Uterus (tissue), 2 donors: Measurements from ENCODE around the gene CHMP4A.

Source experiments
- POLR2A ChIP-seq, 2 donors: fragments of 450-650 bp; IDR thresholded peaks; one replicate each; pipeline ENCODE4 v1.6.1; 2016; ENCODE audit warnings: antibody characterized with exemption in 2 of 2, mild to moderate bottlenecking in 1 of 2, moderate library complexity in 1 of 2
- TF ChIP-seq, protein P1 (sequence below), 4 experiments: fragments of 200-600 bp in 2 of 4; fragments of 450-650 bp in 2 of 4; sonication (generic) in 2 of 4; IDR thresholded peaks; one replicate each; pipeline ENCODE4 v1.5.1; 2016 to 2019; ENCODE audit warnings: antibody characterized with exemption in 4 of 4, mild to moderate bottlenecking in 2 of 4, moderate library complexity in 1 of 4

DNA sequence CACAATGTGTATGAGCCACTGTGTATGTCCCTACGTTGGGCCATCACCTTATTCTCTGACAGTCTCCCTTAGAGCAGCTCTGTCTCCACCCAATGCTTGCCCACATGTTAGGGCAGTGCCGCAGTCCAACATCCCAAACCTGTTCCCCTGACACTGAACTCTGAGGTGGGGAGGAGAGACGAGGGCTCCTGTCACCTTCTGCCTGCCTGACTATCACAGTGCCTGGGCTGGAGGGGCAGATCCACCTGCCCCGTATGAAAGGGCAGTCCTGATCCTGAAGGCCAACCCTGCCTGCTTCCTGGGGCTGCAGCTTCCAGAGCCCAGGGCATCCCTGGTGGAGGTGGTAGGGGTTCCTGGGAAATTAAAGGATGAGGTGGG lies 47.5 kb upstream of the CHMP4A start:
- TF ChIP-seq, protein P1, sequence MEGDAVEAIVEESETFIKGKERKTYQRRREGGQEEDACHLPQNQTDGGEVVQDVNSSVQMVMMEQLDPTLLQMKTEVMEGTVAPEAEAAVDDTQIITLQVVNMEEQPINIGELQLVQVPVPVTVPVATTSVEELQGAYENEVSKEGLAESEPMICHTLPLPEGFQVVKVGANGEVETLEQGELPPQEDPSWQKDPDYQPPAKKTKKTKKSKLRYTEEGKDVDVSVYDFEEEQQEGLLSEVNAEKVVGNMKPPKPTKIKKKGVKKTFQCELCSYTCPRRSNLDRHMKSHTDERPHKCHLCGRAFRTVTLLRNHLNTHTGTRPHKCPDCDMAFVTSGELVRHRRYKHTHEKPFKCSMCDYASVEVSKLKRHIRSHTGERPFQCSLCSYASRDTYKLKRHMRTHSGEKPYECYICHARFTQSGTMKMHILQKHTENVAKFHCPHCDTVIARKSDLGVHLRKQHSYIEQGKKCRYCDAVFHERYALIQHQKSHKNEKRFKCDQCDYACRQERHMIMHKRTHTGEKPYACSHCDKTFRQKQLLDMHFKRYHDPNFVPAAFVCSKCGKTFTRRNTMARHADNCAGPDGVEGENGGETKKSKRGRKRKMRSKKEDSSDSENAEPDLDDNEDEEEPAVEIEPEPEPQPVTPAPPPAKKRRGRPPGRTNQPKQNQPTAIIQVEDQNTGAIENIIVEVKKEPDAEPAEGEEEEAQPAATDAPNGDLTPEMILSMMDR (IDR thresholded peaks at IDR 0.05), result no peak
- TF ChIP-seq POLR2A (IDR thresholded peaks at IDR 0.05), result no peak
